ENCODE results near the gene SF3A2.

DNA sequence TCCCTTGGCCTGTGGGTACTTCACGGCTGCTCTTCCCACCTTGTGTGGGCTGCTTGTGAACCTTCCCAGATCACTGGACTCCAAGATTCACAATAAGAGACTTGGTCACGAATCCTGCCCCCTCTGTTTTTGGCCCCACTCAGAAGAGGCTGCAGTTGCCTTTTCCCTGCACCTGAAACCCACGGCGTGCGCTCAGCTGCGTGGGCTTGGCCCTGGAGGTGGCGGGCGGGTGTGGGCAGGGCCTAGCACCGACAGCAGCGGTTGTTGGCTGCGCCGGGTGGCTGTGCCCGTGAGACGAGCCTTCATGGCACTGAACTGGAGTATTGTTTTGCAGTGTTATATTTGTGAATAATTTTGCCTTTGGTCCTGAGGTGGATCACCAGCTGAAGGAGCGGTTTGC, 34.3 kb upstream of the SF3A2 start:
- TF ChIP-seq CTCF (IDR thresholded peaks at IDR 0.05; ENCODE audit: low read length) = no peak
- TF ChIP-seq EZH2 (IDR thresholded peaks at IDR 0.05; ENCODE audit: borderline replicate concordance, low read length) = no peak
